ENCODE measurements around the gene HDAC2. TPM values are rescaled to one million over a fixed set of nuclear protein-coding genes. Genes with fewer than 3 reads are reported as not detected.

The HDAC2 gene
- total RNA-seq (2022; extraction: Qiagen RNA extraction) = 77.9 to 106 TPM (median 83.3 TPM) in 5 replicates

DNA sequence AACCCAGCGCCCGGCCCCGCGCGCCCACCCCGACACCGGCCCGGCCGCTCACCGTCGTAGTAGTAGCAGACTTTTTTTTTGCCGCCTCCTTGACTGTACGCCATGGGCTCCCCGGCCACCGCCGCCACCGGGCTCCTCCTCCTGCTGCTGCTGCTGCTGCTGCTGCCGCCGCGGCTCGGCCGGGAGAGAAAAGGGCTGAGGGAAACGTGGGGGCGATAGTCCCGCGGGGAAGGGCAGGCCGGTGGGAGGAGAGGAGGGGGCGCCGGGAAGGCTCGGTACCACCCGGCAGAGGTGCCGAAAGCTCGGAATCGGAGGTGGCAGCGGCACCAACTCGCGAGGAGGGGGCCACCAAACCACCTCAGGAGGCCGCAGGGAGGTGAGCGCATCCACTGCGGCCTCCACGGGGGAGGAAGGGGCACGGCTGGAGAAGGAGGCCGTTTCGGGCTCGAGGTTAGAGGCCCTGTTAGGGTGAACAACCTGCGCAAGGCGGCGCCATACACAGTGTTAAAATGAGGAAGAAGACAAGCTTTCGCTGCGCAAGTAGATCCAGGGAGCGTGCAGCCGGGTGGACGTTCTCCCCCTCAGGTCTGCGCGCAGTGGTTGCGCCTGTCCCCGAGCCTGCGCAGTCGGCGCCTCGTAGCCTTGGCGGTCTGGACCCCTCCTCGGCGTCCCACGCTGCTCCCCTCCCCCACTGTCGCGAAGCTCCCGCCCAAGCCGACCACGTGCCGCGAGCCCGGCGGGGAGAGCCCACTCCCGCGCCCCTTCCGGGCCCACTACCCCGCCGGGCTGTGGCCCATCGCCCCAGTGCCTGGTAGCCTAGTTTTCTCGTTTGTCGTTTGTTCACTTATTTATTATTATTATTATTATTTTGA, at the start of gene HDAC2:
HDAC2 (minus strand) TSS at position 344 of the 872 bp plus-strand sequence; CDS start at position 104, 240 bp downstream.

Other genes starting within 250 kb of the HDAC2 start
- 15.3 to 26.3 TPM (median 21.8 TPM) in 5 replicates for gene MARCKS, start 113.8 kb downstream of the HDAC2 start, total RNA-seq (2022; extraction: Qiagen RNA extraction)